Right ventricle myocardium inferior (tissue), 1 donor: Measurements from ENCODE around the gene PSMD1. TPM values are rescaled to one million over a fixed set of nuclear protein-coding genes. Genes with fewer than 3 reads are reported as not detected.
A peak's percentile ranks its signal among the peaks of the same experiment; 100 is the strongest.
"Not testable (repeated sequence)": the region's sequence is repeated elsewhere in the genome, so short reads cannot be mapped to it uniquely, and the experiment has no call there.

Source experiments
- ATAC-seq: fragments of 200-7000 bp; cut with Tn5 transposase; one replicate; pipeline ENCODE4 v1.9.1; 2020; ENCODE audit warnings: mild to moderate bottlenecking, moderate library complexity
- DNase-seq: peaks from one replicate; pipeline ENCODE4 v3.0.0; 2021; ENCODE audit errors: missing footprints
- intact Hi-C: fragments of 100-400 bp; cut with DNase I; formaldehyde crosslinking; loops from one replicate; pipeline ENCODE4 v1.11.0; 2022
- long read RNA-seq: library from polyadenylated mRNA; unstranded; transcript quantifications from one replicate; pipeline ENCODE4 v2.0.0, GENCODE V29; 2021
- total RNA-seq: library from RNA; stranded (reverse); fragmentation: NEBNext Ultra II Directional; extraction: Animal tissue kit (Norgen Biotek cat#: 25700); gene quantifications from one replicate; pipeline ENCODE4 v1.2.1, GENCODE V29; 2021
- donor health status: DM: no; HTN: yes; CAD: no; lungs with severe emphysema.

PSMD1 gene
- total RNA-seq = 86.3 TPM
- long read RNA-seq, transcript PSMD1-201 (25 exons, 3,326 nt) = major isoform, 79 of 104 reads
- long read RNA-seq, partial matches to known transcripts = 20 of 104 reads
- long read RNA-seq, other reads (novel, unspliced or antisense) = 5 of 104 reads

DNA sequence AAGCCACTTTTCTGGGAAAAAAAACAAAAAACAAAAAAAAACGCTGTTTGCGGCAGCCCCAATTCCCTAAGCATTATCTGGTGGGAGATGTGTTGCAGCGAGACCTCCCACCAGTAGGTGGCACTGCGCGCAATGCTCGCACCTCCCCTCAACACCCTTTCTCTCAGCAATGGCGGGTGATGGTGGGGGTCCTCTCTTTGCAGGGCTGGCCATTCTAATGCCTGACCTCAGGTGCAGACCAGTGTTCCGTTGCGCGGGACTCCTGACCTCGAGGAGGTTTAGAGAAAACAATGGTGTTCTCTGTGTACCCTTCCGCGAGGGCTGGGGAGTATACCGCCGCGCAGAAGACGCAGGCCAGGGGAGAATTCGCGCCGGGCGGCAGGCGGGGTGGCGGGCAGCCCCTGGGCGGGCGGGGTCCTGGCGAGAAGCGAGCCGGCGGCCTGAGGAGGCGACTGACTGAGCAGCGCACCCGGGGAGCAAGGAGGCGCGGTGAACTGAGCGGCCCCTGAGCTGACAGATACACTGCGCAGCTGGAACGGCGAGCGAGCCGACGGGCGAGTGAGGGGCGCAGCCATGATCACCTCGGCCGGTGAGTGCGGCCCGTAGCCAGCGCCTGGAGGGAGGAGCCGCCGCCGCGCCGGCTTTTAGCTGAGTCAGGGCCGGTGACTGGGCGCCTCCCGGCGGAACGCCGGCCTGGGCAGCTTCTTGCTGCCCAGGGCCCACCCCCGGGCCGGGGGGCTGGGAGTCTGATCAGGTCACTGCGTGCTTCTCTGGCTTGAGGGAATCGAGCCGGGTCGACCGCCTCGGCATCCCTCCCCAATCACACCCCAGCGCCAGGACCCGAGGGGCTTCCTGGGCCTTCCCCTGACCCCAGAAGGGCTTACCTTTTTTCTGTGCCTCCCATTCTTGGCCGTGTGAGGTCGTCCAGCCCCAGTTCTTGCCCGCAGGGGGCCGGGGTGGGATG, at the start of gene PSMD1:
PSMD1 (plus strand) TSS at position 415 of the 964 bp plus-strand sequence; CDS start at position 574, 159 bp downstream.
- ATAC-seq (peak; percentile 93), DNase-seq (peak; percentile 95)
- intact Hi-C loops = loop anchor here (5.0 kb wide), 1 partner anchor 234 kb away; no protein-coding TSS in a partner anchor

DNA sequence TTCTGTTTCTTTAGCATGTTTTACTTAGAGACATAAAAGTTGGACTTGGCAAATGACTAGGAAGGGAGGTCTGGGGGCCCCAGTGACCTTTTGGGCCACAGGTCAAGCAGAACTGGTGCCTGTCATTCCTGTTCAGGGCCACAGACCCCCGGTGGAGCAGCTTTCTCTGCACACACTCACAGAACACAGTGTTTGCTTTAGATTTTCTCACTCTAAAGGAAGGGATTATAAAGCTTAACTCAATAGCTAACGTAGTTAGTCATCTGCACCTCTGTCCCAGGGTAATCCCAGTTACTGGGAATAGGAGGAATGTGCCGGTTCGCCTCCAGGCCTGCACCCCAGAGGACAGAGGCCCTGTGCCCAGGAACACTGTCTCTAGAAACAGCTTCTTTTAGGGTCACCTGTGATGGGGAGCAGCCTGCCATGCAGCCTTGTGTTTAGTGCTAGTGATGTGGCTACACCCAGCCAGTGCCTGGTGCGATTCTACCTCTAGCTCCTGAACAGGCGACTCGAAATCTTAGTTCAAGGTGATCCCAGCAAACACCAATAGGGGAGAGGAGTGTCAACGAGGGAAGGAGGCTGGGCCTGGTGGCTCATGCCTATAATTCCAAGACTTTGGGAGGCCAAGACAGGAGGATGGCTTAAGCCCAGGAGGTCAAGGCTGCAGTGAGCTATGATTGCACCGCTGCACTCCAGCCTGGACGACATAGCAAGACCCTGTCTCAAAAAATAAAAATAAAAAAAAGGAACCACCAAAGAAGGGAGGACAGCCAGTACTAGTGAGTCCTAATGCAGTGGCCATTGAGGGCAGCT, 49.2 kb upstream of the PSMD1 start:
- intact Hi-C loops = no loop called here
- no peak for ATAC-seq

DNA sequence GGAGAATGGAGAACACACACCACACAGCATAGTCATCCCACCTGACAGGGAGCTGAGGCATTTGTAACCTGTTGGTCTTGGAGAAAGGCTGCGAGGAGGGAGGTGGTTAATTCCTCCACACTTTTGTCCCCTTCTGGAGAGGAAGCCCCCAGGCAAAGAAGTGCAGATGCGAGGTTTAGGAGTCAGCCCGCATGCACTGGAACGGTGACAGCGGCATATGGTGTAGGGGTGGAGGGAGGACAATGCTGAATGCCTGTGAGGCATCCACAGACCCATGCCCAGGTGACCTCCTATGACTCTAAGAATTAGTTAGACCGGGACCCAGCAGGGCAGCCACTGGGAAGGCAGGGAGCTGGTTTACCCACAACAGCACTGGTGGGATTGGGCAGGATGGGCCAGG, 48.5 kb upstream of the PSMD1 start:
- ATAC-seq (no peak), DNase-seq (no peak)
- intact Hi-C loops = no loop called here

More for the DNA sequence above, 49.2 kb upstream of the PSMD1 start:
- DNase-seq = no peak

DNA sequence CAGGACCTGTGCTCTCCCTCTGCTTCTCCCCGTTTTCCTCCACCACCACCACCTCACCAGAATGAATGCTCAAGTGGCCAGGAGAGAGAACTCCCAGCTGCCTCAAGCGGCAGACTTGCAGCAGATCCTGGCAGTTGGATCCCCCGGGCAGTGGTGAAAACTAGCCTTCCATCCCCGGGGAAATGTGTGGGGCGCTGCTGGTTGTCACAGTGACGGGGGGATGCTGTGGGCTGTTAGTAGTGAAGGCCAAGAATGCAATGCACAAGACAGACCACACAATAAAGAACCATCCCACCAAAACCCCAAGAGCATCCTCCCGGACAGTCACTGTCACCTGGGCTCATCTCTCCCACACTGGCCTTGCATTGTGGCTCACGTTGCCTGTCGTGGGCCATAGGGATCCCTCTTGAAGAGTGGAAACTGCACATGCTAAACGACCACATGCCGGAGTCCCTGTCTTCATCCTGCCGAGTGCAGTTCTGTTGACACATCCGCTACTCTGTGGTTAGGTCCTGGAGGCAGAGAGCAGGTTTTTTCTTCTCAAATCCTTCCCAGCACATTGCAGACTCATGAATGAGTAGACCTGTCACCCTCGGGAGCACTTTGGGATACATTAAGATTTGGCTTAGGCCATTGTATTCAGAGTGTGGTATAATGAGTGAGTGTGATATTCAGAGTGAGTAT, 47.3 kb upstream of the PSMD1 start:
- ATAC-seq (no peak), DNase-seq (no peak)
- intact Hi-C loops = no loop called here

DNA sequence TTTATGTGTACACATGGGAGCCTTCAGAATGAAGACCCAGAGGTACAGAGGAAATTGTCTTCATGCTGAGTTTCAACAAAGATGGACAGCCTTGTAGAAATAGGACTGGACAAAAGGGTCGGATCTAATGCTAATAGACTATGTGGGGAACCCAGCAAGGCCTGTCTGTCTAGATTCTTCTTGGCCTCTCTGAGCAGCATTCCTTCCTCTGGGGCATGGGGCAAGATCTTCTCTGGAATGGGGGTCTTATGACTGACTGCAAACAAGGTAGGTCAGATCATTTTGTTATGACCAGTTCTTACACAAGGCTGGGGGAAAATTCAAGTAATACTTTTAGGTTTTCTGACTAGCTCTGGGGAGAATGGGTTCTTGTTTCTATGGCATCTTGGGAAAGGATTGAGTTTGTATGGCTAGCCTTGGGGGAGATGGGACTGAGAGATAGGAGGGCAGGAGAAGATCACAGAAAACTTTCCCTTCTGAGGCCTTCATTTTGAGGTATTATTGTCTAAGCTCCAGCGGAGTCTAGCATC, 46.4 kb upstream of the PSMD1 start:
- intact Hi-C loops = no loop called here
- DNase-seq (no peak), ATAC-seq (no peak)

DNA sequence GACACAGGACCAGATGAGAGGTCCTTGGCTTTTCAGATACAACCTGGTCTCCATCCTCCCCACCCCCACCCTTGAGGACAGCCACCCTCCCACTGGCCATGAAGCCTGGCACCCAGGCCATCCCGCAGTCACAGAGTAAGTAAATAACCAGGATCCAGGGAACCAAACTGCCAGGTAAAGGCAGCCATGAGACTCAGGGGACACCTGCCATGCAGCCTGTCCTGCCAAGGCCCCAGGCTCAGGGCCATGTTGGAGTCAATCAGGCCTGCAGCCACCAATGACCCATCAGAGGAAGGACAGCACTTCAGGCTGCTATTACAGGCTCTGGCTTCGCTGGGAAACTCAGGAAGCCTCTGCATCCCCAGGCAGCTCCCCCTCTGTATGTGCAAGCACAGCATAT, 45.1 kb upstream of the PSMD1 start:
- no peak for DNase-seq
- intact Hi-C loops = no loop called here
- ATAC-seq = no peak

DNA sequence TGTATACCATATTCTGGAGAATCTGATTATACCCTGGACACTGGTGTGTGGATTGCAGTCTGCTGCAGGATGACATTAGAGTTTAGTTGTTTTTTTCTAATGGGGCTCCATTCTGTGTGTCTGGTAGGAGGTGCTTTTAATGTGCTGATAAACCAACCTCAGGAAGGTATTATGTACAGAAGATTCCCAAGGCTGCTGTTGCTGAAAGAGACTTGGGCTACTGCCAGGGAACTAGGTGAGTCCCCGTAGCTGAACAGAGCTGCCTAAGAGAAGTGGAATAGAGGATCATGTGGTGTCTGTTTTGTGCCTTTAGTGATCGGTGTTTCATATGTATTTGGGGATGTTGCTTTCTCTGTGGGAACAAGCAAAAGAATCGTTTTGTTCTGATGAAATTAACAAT, 44.2 kb upstream of the PSMD1 start:
- intact Hi-C loops = no loop called here
- DNase-seq (no peak), ATAC-seq (no peak)

DNA sequence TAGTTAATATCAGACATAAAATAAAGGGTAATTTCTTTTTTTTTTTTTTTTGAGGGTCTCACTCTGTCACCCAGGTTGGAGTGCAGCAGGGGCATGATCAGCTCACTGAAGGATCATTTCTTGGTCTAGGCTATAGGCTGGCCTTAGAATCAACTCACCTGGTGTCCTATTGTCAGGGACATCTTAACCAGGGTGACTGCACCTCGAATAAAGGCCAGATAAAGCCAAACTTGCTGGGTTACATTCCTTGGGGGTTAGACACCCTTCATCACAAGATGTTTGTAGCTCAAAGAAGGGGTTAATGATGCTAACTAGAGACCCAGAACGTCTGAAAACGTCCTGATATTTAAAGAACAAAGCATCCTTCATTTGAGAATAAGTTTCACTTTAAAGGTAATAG, 42.8 kb upstream of the PSMD1 start:
- DNase-seq (no peak), ATAC-seq (no peak)
- intact Hi-C loops = no loop called here

DNA sequence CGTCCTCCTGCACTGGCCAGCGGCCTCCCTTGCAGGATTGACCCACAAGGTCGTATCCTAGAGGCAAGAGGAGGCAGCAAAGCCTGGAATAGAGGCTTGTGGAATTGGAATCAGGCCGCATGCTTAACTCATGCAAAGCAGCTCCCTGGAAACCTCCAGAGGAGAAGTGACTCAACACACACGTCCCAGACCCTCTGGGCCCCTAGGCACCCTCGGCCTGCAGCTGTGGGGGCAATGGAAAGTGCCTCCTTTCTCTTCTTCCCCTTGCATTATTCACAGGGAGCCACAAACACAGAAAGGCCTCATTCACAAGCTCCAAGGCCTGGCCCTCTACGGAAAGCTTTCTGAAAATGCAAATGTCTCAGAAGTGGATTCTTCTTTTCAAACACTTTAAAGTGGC, 41.2 kb upstream of the PSMD1 start:
- ATAC-seq (no peak), DNase-seq (no peak)
- intact Hi-C loops = no loop called here

DNA sequence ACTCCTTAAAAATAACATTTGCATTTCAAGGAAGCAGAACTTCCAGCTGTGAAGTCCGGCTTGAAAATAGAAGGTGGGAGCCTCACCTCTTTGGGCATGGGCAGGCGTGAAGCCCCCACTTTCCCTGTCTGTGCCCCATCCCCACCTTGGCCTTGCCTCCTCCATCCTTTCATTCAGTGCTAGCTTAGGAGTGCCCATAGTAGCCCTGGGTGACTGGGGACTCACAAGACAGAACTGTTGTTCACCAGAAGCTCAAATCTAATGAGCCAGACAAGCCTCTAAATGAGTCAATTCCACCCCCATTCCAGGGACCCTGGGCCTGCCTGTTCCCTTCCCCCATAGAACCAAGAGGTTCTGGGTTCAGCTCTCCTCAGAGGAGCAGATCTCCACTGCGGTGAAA, 40.7 kb upstream of the PSMD1 start:
- intact Hi-C loops = no loop called here
- ATAC-seq = no peak
- DNase-seq = no peak

DNA sequence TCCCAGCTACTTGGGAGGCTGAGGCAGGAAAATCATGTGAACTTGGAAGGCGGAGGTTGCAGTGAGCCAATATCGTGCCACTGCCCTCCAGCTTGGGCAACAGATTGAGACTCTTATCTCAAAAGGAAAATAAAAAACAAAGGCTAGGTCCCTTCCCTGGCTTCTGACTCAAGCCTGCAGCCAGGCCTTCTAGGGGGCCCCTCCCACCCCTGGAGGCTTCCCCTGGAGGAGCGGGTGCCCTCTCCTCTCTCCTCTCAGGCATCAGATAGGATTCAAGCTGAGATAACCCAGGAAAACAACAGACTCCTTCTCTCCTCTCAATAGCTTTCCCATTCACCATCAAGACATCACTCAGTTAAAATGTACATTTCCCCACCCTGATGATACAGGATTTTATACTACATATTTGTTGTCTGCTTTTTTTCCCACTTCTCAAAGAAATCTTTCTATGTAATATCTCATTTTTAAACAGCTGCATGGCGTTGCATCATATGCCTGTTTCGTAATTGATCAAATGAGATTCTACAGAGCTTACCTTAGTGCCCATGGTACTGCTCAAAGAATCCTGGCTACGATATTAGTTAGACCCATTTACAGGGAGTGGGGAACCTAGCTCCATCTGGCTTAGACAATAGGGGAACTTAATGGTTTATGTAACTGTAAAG, 40.0 kb upstream of the PSMD1 start:
- DNase-seq (no peak), ATAC-seq (no peak)
- intact Hi-C loops = no loop called here

DNA sequence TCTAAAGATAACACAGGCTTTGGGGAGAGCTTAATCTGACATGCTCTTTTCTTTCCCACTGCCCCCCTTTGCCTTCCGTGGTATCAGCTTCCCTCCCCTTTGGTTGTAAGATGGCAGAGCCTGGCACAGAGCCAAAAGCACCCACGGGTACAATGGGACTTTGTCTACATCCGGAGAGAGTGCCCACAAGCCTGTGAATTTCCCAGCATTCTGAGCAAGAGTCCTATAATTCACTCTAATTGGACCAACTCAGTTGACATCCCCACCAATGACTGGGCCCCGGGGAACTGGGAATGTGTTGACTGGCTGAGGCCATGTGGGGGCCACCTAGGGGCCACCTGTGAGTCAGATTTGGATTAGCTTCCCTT, 39.5 kb upstream of the PSMD1 start:
- ATAC-seq (no peak), DNase-seq (no peak)
- intact Hi-C loops = no loop called here

DNA sequence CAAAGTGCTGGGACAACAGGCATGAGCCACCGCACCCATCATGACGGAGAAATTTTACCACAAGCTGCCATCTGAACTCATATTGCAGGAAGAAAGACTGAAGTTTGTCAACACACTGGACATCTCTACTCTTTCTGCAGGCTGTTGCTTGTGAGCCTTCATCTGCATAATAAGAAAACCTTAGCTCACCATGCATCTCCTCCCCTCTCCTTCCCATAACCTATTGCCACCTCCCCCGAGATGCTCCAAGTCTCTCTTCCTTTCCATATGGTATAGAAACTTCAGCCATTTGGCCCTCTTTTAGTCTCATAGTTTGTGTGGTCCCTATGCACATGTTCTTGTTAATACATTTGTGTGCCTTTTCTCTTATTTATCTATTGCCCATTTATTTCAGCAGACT, 38.5 kb upstream of the PSMD1 start:
- ATAC-seq = no peak
- intact Hi-C loops = no loop called here
- no peak for DNase-seq

DNA sequence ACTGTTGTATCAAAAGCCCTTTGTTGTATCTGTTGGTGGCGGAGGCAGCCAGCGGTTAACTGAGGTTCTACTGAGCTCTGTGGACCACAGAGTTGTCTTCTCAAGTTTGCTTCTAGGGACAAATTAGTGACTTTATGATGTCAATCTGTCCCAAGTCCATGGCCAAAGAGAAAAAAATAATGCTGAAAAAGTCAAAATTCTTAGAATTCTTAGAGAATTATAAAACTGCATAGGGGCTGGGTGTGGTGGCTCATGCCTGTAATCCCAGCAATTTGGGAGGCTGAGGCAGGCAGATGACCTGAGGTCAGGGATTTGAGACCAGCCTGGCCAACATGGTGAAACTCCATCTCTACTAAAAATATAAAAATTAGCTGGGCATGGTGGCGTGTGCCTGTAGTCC, 31.6 kb upstream of the PSMD1 start:
- intact Hi-C loops, ATAC-seq, DNase-seq: not testable (repeated sequence)

DNA sequence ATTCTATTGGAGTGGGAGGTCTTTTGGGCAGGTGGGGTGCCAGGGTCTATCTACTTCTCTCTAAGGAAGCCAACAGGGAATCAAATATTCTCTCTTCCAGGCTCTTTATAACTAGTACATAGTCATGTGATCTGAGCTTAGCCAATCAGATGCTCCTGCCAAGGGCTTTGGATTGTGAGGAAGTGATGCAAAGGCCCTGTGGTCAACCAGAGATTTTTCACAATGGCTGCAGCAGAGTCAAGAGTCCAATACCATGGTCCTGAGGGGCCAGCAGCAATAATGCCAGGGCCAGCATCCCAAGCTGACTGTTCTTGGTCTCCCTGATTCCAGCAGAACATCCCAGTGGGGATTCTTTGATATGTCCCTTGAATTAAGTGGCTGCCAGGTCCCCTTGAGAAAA, 27.8 kb upstream of the PSMD1 start:
- intact Hi-C loops = no loop called here
- no peak for ATAC-seq
- DNase-seq = no peak

DNA sequence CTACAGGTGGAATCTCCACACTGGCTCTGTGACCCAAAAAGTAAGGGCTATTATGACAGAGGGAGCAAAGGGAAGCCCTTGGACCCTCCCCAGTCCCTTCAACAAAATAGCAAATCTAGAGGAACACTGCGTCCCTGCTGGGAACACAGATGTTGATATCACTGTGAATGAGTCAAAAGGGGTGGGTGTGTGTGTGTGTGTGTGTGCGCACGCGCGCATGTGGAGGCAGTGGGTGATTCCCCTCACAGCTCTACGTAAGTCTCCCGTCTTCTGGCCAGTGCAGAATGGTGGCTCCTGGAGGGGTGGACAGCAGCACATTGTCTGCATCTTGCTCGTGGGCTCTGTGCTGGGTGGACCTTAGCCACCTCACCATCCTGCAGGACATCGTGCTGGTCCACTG, 27.1 kb upstream of the PSMD1 start:
- no peak for DNase-seq
- no peak for ATAC-seq
- intact Hi-C loops = no loop called here

DNA sequence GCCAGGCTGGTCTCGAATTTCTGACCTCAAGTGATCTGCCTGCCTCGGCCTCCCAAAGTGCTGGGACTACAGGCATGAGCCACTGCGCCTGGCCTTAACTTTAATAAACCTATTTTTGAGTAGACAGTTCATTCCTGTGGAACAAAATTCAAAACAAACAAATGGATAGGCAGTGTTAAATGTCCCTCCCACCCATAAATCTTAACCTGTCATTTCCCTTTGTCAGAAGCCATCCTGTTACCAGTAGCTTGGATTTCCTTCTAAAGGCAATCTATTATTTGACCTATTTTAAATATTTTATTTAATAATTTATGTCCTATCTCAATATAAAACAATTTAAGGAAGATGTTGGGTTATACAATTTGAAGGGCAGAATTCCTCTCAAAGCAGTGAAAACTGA, 25.9 kb upstream of the PSMD1 start:
- ATAC-seq (no peak), DNase-seq (no peak)

DNA sequence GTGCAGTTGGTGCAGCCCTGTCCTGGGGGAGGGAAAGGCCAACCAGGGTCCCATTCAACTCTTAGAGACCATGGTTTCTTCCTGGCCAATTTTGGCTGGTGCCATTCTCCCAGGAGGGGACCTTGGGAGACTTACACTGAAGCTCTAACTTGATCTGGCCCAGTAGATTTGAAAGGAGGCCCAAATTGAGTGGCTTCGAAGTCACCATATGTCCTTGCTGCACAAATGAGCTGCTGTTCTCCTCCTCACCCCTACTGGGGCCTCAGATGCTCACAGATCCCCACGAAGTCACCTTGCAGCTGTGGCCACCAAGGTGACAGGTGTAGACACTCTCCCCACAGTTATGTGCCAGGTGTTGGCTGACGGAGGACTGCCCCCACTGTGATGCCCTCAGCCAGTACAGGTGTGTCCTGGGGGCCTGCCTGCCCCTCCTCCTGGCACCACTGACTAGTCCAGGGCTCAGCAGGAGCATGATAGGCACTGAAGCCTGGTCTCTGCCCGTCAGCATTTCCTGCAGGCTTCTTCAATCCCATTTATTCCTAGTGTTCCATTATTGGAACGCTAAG, 24.0 kb upstream of the PSMD1 start:
- intact Hi-C loops = no loop called here
- DNase-seq (no peak), ATAC-seq (no peak)

More for the DNA sequence above, 25.9 kb upstream of the PSMD1 start:
- intact Hi-C loops = no loop called here
